H1 (cell line): ENCODE measurements around the gene CHD3. TPM values are rescaled to one million over a fixed set of nuclear protein-coding genes. Genes with fewer than 3 reads are reported as not detected.

Experiments used
- BACH1 ChIP-seq: IDR thresholded peaks from 2 replicates; pipeline ENCODE4 v1.6.1; 2012; ENCODE audit warnings: low read length, improper control_type of control experiment
- BCL11A ChIP-seq, 2 experiments: IDR thresholded peaks; one replicate each; pipeline ENCODE4 v1.6.1; 2011; ENCODE audit warnings: low read depth in 2 of 2, low read length in 2 of 2, mild to moderate bottlenecking in 2 of 2
- CBX5 ChIP-seq: fragments of 300-800, 300-1000 bp; sonication (generic); IDR thresholded peaks from 2 replicates; pipeline ENCODE4 v1.7.1; 2016; ENCODE audit warnings: antibody characterized with exemption, low read length, low read depth
- CBX8 ChIP-seq: fragments of 300-800, 300-1000 bp; sonication (generic); IDR thresholded peaks from 2 replicates; pipeline ENCODE4 v1.7.1; 2016; ENCODE audit warnings: low read depth, low read length, borderline replicate concordance
- CEBPB ChIP-seq: IDR thresholded peaks from 2 replicates; pipeline ENCODE4 v1.6.1; 2012; ENCODE audit warnings: low read depth, low read length
- CTBP2 ChIP-seq: IDR thresholded peaks from 2 replicates; pipeline ENCODE4 v1.7.0; 2011; ENCODE audit warnings: borderline replicate concordance, mild to moderate bottlenecking, moderate library complexity, mixed read lengths, low read length; ENCODE audit not compliant: insufficient read depth, insufficient read length
- FOSL1 ChIP-seq: IDR thresholded peaks from 2 replicates; pipeline ENCODE4 v1.6.1; 2011; ENCODE audit warnings: mild to moderate bottlenecking, low read depth, low read length, moderate library complexity; ENCODE audit not compliant: insufficient read depth
- JUND ChIP-seq: IDR thresholded peaks from 2 replicates; pipeline ENCODE4 v1.6.1; 2011; ENCODE audit warnings: mild to moderate bottlenecking, improper control_type of control experiment, low read length
- NANOG ChIP-seq: IDR thresholded peaks from 2 replicates; pipeline ENCODE4 v1.6.1; 2011; ENCODE audit warnings: low read length, low read depth, mild to moderate bottlenecking, inconsistent platforms; ENCODE audit not compliant: insufficient read depth, poor library complexity, severe bottlenecking
- POU5F1 ChIP-seq: IDR thresholded peaks from 2 replicates; pipeline ENCODE4 v1.6.1; 2011; ENCODE audit warnings: low read depth, mild to moderate bottlenecking, low read length, moderate library complexity
- RAD21 ChIP-seq, 2 experiments: IDR thresholded peaks in 1 of 2; conservative IDR thresholded peaks in 1 of 2; 2 replicates each; pipeline ENCODE4 v1.6.1; 2011; ENCODE audit warnings: low read depth in 2 of 2, low read length in 2 of 2, improper control_type of control experiment in 1 of 2, inconsistent platforms in 1 of 2, mild to moderate bottlenecking in 1 of 2, moderate library complexity in 1 of 2
- RBBP5 ChIP-seq: IDR thresholded peaks from 2 replicates; pipeline ENCODE4 v1.7.1; 2012; ENCODE audit warnings: low read depth, mild to moderate bottlenecking, inconsistent platforms, low read length, moderate library complexity, borderline replicate concordance
- SAP30 ChIP-seq: fragments of 300-600 bp; sonication (generic); IDR thresholded peaks from 2 replicates; pipeline ENCODE4 v1.7.1; 2012; ENCODE audit warnings: low read length, moderate library complexity, mild to moderate bottlenecking, inconsistent platforms; ENCODE audit not compliant: insufficient read depth, insufficient replicate concordance
- SIN3A ChIP-seq, 2 experiments: IDR thresholded peaks in 1 of 2; conservative IDR thresholded peaks in 1 of 2; 2 replicates each; pipeline ENCODE4 v1.6.1; 2011 to 2012; ENCODE audit warnings: low read length in 2 of 2, improper control_type of control experiment in 1 of 2, low read depth in 1 of 2, mild to moderate bottlenecking in 1 of 2
- SP4 ChIP-seq: IDR thresholded peaks from 2 replicates; pipeline ENCODE4 v1.6.1; 2012; ENCODE audit warnings: low read length, inconsistent platforms
- SRF ChIP-seq: IDR thresholded peaks from 2 replicates; pipeline ENCODE4 v1.6.1; 2011; ENCODE audit warnings: mild to moderate bottlenecking, low read depth, low read length, moderate library complexity
- TAF7 ChIP-seq: optimal IDR thresholded peaks from 2 replicates; pipeline ENCODE3; 2011; ENCODE audit warnings: low read depth, mild to moderate bottlenecking, inconsistent platforms, low read length, moderate library complexity, borderline replicate concordance
- polyA plus RNA-seq, 7 experiments: library from polyadenylated mRNA; depleted of rRNA in 3 of 7; stranded (reverse) in 5 of 7; unstranded in 2 of 7; fragments of >200 nt in 5 of 7; fragments of 200-250 nt in 2 of 7; gene quantifications; 1 replicate in 5 of 7; 2 replicates in 1 of 7; 4 replicates in 1 of 7; pipeline versions ENCODE4 v1.2.1 to v1.2.3, GENCODE V29; 2011 to 2013; ENCODE audit warnings: missing spikeins in 2 of 7, mixed read lengths in 2 of 7
- total RNA-seq: library from RNA; stranded (reverse); fragmentation: NEBNext Ultra II Directional; extraction: Animal tissue kit (Norgen Biotek cat#: 25700); gene quantifications from 2 replicates; pipeline ENCODE4 v1.2.1, GENCODE V29; 2021
- TF ChIP-seq, protein P1 (sequence below): IDR thresholded peaks from 2 replicates; pipeline ENCODE4 v1.6.1; 2011; ENCODE audit warnings: low read depth, mild to moderate bottlenecking, low read length; ENCODE audit not compliant: insufficient read depth
- TF ChIP-seq, protein P2 (sequence below), 3 experiments: IDR thresholded peaks; 1 replicate in 2 of 3; 2 replicates in 1 of 3; pipeline versions ENCODE4 v1.5.1 to v1.6.1; 2011; ENCODE audit warnings: low read length in 3 of 3, mild to moderate bottlenecking in 3 of 3, inconsistent platforms in 2 of 3, low read depth in 1 of 3, moderate library complexity in 1 of 3; ENCODE audit not compliant: insufficient read depth in 1 of 3; ENCODE audit errors: control extremely low read depth in 1 of 3

CHD3 gene
- total and polyA plus RNA-seq, 2 of the 8 experiments (the other 6 are each of a cell fraction or from before 2014, with no cell fraction given), result 12.3 to 12.9 TPM

DNA sequence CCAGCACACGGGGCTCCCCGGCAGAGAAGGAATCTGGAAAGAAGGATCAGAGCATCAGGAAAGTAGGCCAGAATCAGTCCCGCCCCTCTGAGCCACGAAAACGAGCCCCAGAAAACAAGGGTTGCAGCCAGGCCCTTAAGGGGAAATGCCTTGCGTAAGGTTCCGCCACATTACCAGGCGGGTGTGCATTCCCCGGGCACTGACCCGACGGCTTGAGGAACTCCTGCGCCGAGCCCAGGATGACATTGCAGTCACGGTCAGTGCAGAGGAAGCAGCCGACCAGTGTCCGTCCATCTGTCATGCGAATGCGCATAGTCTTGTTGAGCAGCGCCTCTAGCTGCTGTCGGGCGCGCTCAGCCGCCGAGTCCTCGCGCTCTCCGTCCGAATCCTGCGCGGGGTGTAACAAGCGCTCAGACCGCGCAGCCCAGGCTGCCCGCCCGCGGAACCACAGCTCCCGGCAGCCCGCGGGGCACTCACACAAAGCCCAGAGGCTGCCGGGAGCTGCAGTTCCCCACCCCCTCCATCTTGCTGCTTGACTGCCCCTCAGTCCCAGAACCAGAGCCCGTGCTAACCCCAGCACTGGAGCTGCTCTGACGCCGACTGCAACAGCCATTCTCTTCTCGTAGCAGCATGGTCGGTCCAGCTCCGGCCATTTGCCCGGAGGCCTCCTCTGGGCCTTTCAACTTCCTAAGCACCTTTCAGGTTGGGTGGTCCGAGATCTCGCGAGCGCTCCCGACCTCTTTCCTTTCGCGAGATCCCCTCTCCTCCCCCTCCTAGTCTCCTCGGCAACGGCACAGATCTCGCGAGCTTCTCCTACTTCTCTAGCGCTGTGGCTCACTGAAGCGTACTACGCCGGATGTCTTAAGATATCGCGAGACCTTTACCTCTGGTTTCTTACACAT, 31.5 kb upstream of the CHD3 start, which contains the start of gene NAA38 (continued):
- TF ChIP-seq SP4, result 0 out of 2 replicates have a peak, but pooled peaks have one; percentile 28
- peak; percentile 45 for TF ChIP-seq TAF7
- TF ChIP-seq NANOG, result no peak
- TF ChIP-seq RBBP5, result peak; percentile 85
- no peak for TF ChIP-seq FOSL1
- no peak for TF ChIP-seq POU5F1
- TF ChIP-seq, protein P1, sequence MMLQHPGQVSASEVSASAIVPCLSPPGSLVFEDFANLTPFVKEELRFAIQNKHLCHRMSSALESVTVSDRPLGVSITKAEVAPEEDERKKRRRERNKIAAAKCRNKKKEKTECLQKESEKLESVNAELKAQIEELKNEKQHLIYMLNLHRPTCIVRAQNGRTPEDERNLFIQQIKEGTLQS, result peak; percentile 20; the same call in 1 of the 2 replicates
- no peak for TF ChIP-seq CBX8
- no peak for TF ChIP-seq SRF
- TF ChIP-seq BCL11A (IDR thresholded peaks at IDR 0.05; ENCODE audit: low read depth in 2 of 2, low read length in 2 of 2), result no peak
- no peak for TF ChIP-seq JUND
- peak; percentile 3 to 35; a peak in 2 of 4 replicates for TF ChIP-seq RAD21 (IDR thresholded peaks at IDR 0.05 in 1 of 2, conservative IDR thresholded peaks at IDR 0.05 in 1 of 2; ENCODE audit: low read depth in 2 of 2, low read length in 2 of 2)
- TF ChIP-seq BACH1, result peak; percentile 50; the same call in 1 of the 2 replicates
- peak; percentile 73 for TF ChIP-seq CTBP2
- TF ChIP-seq CBX5, result no peak
- peak; percentile 78 to 83; a peak in 1 of 4 replicates for TF ChIP-seq SIN3A (conservative IDR thresholded peaks at IDR 0.05 in 1 of 2, IDR thresholded peaks at IDR 0.05 in 1 of 2; ENCODE audit: low read depth in 1 of 2, low read length in 2 of 2)
- TF ChIP-seq SAP30, result peak; percentile 30
- no peak for TF ChIP-seq CEBPB
- TF ChIP-seq, protein P2, sequence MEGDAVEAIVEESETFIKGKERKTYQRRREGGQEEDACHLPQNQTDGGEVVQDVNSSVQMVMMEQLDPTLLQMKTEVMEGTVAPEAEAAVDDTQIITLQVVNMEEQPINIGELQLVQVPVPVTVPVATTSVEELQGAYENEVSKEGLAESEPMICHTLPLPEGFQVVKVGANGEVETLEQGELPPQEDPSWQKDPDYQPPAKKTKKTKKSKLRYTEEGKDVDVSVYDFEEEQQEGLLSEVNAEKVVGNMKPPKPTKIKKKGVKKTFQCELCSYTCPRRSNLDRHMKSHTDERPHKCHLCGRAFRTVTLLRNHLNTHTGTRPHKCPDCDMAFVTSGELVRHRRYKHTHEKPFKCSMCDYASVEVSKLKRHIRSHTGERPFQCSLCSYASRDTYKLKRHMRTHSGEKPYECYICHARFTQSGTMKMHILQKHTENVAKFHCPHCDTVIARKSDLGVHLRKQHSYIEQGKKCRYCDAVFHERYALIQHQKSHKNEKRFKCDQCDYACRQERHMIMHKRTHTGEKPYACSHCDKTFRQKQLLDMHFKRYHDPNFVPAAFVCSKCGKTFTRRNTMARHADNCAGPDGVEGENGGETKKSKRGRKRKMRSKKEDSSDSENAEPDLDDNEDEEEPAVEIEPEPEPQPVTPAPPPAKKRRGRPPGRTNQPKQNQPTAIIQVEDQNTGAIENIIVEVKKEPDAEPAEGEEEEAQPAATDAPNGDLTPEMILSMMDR (IDR thresholded peaks at IDR 0.05; ENCODE audit: control extremely low read depth in 1 of 3, insufficient read depth in 1 of 3, low read depth in 1 of 3, low read length in 3 of 3), result peak; percentile 31 to 54 (median 45); a peak in 3 of 4 replicates
